OCI-LY7 (cell line): ENCODE results near the gene RAD9A. TPM values are rescaled to one million over a fixed set of nuclear protein-coding genes. Genes with fewer than 3 reads are reported as not detected.
A peak's percentile ranks its signal among the peaks of the same experiment; 100 is the strongest.

Source experiments
- BruUV-seq: library from RNA; stranded (reverse); fragments of 400-500 nt; replicated peaks from 2 replicates; lab custom pipeline; 2021; lab: Mats Ljungman, UMichigan
- CTCF ChIA-PET: fragments of 300-600 bp; sonication (Branson Sonifier 250); formaldehyde crosslinking; loops from one replicate; lab custom pipeline; 2022; ENCODE audit warnings: antibody characterized with exemption; ENCODE audit not compliant: unreplicated experiment; lab: Charles Lee
- POLR2A ChIA-PET: fragments of 300-600 bp; sonication (Branson Sonifier 250); formaldehyde crosslinking; loops from one replicate; lab custom pipeline; 2022; ENCODE audit warnings: antibody characterized with exemption; lab: Charles Lee
- DNase-seq: peaks from one replicate; pipeline ENCODE4 v3.0.0-alpha.2; 2015; ENCODE audit warnings: low spot score
- H2AFZ ChIP-seq: fragments of 200-600 bp; sonication (generic), shearing (Covaris generic); 2 replicates; pipeline ENCODE4 v1.6.1; 2014; ENCODE audit warnings: mild to moderate bottlenecking, antibody characterized with exemption, low read length, moderate library complexity
- H3K27ac ChIP-seq: fragments of 200-600 bp; sonication (generic); 2 replicates; pipeline ENCODE4 v1.5.1; 2014; ENCODE audit warnings: mixed run types, low read depth, mild to moderate bottlenecking, moderate library complexity, low read length, inconsistent platforms; ENCODE audit not compliant: poor library complexity, severe bottlenecking
- H3K36me3 ChIP-seq: fragments of 200-600 bp; sonication (generic); 2 replicates; pipeline ENCODE4 v1.6.1; 2014; ENCODE audit warnings: mild to moderate bottlenecking, antibody characterized with exemption, low read length, moderate library complexity, mixed read lengths; ENCODE audit not compliant: insufficient read depth
- H3K4me1 ChIP-seq: fragments of 200-600 bp; sonication (generic); 2 replicates; pipeline ENCODE4 v1.5.1; 2014; ENCODE audit warnings: mild to moderate bottlenecking, low read length; ENCODE audit not compliant: insufficient read depth, poor library complexity, severe bottlenecking
- H3K4me2 ChIP-seq: fragments of 200-600 bp; sonication (generic); 2 replicates; pipeline ENCODE4 v1.6.1; 2014; ENCODE audit warnings: mild to moderate bottlenecking, low read length
- H3K4me3 ChIP-seq: fragments of 200-600 bp; sonication (generic); 2 replicates; pipeline ENCODE4 v1.5.1; 2014; ENCODE audit warnings: mild to moderate bottlenecking, low read depth, low read length; ENCODE audit not compliant: poor library complexity, severe bottlenecking
- H3K79me2 ChIP-seq: fragments of 200-600 bp; sonication (generic); 2 replicates; pipeline ENCODE4 v1.6.1; 2016; ENCODE audit warnings: low read depth, mild to moderate bottlenecking, low read length, moderate library complexity, mixed read lengths; ENCODE audit not compliant: insufficient read depth
- H3K9me2 ChIP-seq: fragments of 200-600 bp; sonication (generic); 2 replicates; pipeline ENCODE4 v1.6.1; 2016; ENCODE audit warnings: mild to moderate bottlenecking, low read length, mixed read lengths; ENCODE audit not compliant: insufficient read depth
- H3K9me3 ChIP-seq: fragments of 200-600 bp; sonication (generic); 2 replicates; pipeline ENCODE4 v1.6.1; 2014; ENCODE audit warnings: mild to moderate bottlenecking, mixed run types, low read length, mixed read lengths
- H4K20me1 ChIP-seq: fragments of 200-600 bp; sonication (generic); 2 replicates; pipeline ENCODE4 v1.6.1; 2014; ENCODE audit warnings: mild to moderate bottlenecking, antibody characterized with exemption, low read length, moderate library complexity, mixed read lengths; ENCODE audit not compliant: insufficient read depth
- EZH2phosphoT487 ChIP-seq: fragments of 200-600 bp; sonication (generic); IDR thresholded peaks from 2 replicates; pipeline ENCODE4 v1.6.1; 2018; ENCODE audit warnings: low read depth, borderline replicate concordance, mild to moderate bottlenecking, mixed run types, antibody characterized with exemption, low read length, moderate library complexity, mixed read lengths
- intact Hi-C: fragments of 100-400 bp; cut with micrococcal nuclease; formaldehyde crosslinking; loops from one replicate; pipeline ENCODE4 v1.10.0; 2022; ENCODE audit not compliant: unreplicated experiment
- total RNA-seq, 2 experiments: library from RNA; depleted of rRNA in 1 of 2; stranded (reverse); fragments of >200 nt in 1 of 2; shearing (Covaris generic) in 1 of 2; gene quantifications; 2 replicates each; pipeline ENCODE4 v1.2.3, GENCODE V29; 2014 to 2022
- TF ChIP-seq, protein P1 (sequence below): fragments of 200-600 bp; sonication (generic); conservative IDR thresholded peaks from 2 replicates; pipeline ENCODE4 v1.5.1; 2014; ENCODE audit warnings: mild to moderate bottlenecking, antibody characterized with exemption, low read length, moderate library complexity, mixed read lengths

Gene RAD9A
- total RNA-seq, 2 experiments from 2014 or later, result 51.0 to 62.2 TPM

- Histone ChIP-seq H4K20me1 (no peaks in the 10 kb centered on the region), H3K9me3 (no peaks in the 10 kb centered on the region), H3K4me2 (peak overlapping the region; percentile 86), H3K4me3 (peak overlapping the region; percentile 77), H2AFZ (no peak overlapping the region), H3K4me1 (peaks cover 69% of the 10 kb centered on the region), H3K27ac (peak overlapping the region; percentile 93), H3K79me2 (peaks cover 11% of the 10 kb centered on the region; the same call in 1 of the 2 replicates), H3K36me3 (peaks cover 9% of the 10 kb centered on the region; the same call in 1 of the 2 replicates), H3K9me2 (no peaks in the 10 kb centered on the region)
- BruUV-seq, result TSS peak; percentile 83
- TF ChIP-seq, protein P1, sequence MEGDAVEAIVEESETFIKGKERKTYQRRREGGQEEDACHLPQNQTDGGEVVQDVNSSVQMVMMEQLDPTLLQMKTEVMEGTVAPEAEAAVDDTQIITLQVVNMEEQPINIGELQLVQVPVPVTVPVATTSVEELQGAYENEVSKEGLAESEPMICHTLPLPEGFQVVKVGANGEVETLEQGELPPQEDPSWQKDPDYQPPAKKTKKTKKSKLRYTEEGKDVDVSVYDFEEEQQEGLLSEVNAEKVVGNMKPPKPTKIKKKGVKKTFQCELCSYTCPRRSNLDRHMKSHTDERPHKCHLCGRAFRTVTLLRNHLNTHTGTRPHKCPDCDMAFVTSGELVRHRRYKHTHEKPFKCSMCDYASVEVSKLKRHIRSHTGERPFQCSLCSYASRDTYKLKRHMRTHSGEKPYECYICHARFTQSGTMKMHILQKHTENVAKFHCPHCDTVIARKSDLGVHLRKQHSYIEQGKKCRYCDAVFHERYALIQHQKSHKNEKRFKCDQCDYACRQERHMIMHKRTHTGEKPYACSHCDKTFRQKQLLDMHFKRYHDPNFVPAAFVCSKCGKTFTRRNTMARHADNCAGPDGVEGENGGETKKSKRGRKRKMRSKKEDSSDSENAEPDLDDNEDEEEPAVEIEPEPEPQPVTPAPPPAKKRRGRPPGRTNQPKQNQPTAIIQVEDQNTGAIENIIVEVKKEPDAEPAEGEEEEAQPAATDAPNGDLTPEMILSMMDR, result peak; percentile 94
- no peak for TF ChIP-seq EZH2phosphoT487
- ChIA-PET CTCF (interaction anchor here (0.6 to 7.3 kb wide), 9 partner anchors 9 to 884 kb away, joined by 3 to 136 read pairs (median 4); partner anchors contain the start of genes CLCF1 and PPP1CA), POLR2A (interaction anchor here (0.6 to 9.3 kb wide), 9 partner anchors 16 to 136 kb away, joined by 3 to 106 read pairs (median 3); no protein-coding TSS in a partner anchor)
- intact Hi-C loops, result loop anchor here (1.0 to 10.0 kb wide), 5 partner anchors 31 to 233 kb away; partner anchors contain the start of genes AIP, CDK2AP2, GSTP1 and PITPNM1
- peak; percentile 84 for DNase-seq
Measured at GRCh38 chr11:67351275-67352005, 40.3 kb upstream of the RAD9A start.

GRCh38 chr11:67352546-67353316, 39.1 kb upstream of the RAD9A start:
- BruUV-seq, result no TSS peak
- no peaks in the 10 kb centered on the region for H3K9me3 ChIP-seq
- H3K9me2 ChIP-seq, result no peaks in the 10 kb centered on the region
- CTCF ChIA-PET, result interaction anchor here (0.6 to 7.3 kb wide), 6 partner anchors 25 to 114 kb away, joined by 3 to 136 read pairs (median 4); partner anchors contain the start of gene PTPRCAP
- peaks cover 79% of the 10 kb centered on the region for H3K4me1 ChIP-seq
- intact Hi-C loops, result loop anchor here (5.0 to 10.0 kb wide), 4 partner anchors 115 to 232 kb away; partner anchors contain the start of genes AIP, CDK2AP2, GSTP1 and PITPNM1
- H3K36me3 ChIP-seq, result peaks cover 9% of the 10 kb centered on the region; the same call in 1 of the 2 replicates
- POLR2A ChIA-PET, result interaction anchor here (0.6 to 9.3 kb wide), 14 partner anchors 8 to 459 kb away, joined by 3 to 106 read pairs (median 3); partner anchors contain the start of gene RAD9A
- peak overlapping the region; percentile 93 for H3K27ac ChIP-seq
- peak; percentile 89 for DNase-seq
- peak overlapping the region; percentile 86 for H3K4me2 ChIP-seq
- no peaks in the 10 kb centered on the region for H4K20me1 ChIP-seq
- H3K79me2 ChIP-seq, result peaks cover 11% of the 10 kb centered on the region; the same call in 1 of the 2 replicates
- peak overlapping the region; percentile 77 for H3K4me3 ChIP-seq
- H2AFZ ChIP-seq, result no peak overlapping the region
- TF ChIP-seq, protein P1, result no peak
- no peak for TF ChIP-seq EZH2phosphoT487
